ENCODE results near the gene ZNF600. TPM values are rescaled to one million over a fixed set of nuclear protein-coding genes. Genes with fewer than 3 reads are reported as not detected.
A peak's percentile ranks its signal among the peaks of the same experiment; 100 is the strongest.
"Not testable (repeated sequence)": the region's sequence is repeated elsewhere in the genome, so short reads cannot be mapped to it uniquely, and the experiment has no call there.

Gene ZNF600
- total RNA-seq, 3 donors from 2014 or later: 2.4 to 11.1 (median 5.5) TPM

- peaks cover 56% of the 10 kb centered on the region for H3K4me1 Mint-ChIP-seq (ENCODE audit: low read depth)
- not testable (repeated sequence) for ATAC-seq; H3K27me3 Mint-ChIP-seq (ENCODE audit: low read depth); H3K4me3 Mint-ChIP-seq; DNase-seq
- H3K36me3 Mint-ChIP-seq (ENCODE audit: insufficient read depth): peaks cover 44% of the 10 kb centered on the region
- H3K9me3 Mint-ChIP-seq: peaks cover 12% of the 10 kb centered on the region
Measured at GRCh38 chr19:52782864-52783263, 3.7 kb downstream of the ZNF600 start.

DNA sequence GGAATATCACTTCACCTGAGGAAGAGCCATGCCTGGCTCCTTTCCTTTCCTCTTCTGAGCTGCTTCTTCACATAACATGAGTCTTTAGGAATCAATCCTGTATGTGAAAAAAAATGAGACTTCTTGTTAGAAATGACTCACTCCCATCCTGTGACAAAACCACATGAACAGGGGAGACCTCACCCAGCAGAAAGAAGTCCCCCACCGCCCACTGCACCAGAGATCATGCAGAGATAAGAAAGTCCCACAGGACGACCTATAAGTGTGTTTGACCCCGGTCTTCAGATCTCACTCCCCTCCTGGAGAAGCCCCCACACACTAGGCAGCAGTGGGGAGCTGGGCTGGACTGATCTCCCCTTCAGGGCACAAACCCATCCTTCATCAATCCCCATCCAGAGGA is 7.8 kb downstream of the ZNF600 start:
- Mint-ChIP-seq H3K36me3 (ENCODE audit: insufficient read depth) (peaks cover 56% of the 10 kb centered on the region), H3K4me3 (no peak overlapping the region), H3K4me1 (ENCODE audit: low read depth) (peaks cover 27% of the 10 kb centered on the region), H3K27me3 (ENCODE audit: low read depth) (no peaks in the 10 kb centered on the region), H3K9me3 (peaks cover 24% of the 10 kb centered on the region)
- DNase-seq: peak; percentile 30
- peak; percentile 34 to 73 for ATAC-seq

GRCh38 chr19:52756447-52756846 is 30.1 kb downstream of the ZNF600 start:
- not testable (repeated sequence) for H3K27me3 Mint-ChIP-seq (ENCODE audit: low read depth); ATAC-seq; H3K4me3 Mint-ChIP-seq; H3K36me3 Mint-ChIP-seq (ENCODE audit: insufficient read depth); H3K4me1 Mint-ChIP-seq (ENCODE audit: low read depth); DNase-seq
- H3K9me3 Mint-ChIP-seq: peaks cover 14% of the 10 kb centered on the region

DNA sequence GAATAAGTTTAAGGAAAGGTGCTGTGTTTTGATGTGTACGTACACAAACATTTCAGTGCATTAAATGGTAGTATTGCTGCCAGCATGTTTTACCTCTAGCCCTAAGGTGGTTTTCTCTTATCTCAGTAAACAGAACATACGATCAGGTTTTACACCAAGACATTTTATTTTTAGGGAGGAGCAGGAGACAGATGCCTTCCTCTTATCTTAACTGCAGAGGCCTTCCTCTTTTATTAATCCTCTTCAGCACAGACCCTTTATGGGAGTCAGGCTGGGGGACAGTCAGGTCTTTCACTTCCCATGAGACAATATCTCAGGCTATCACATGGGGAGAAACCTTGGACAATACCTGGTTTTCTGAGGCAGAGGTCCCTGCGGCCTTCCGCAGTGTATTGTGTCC is 36.8 kb downstream of the ZNF600 start:
- Mint-ChIP-seq H3K27me3 (ENCODE audit: low read depth) (no peaks in the 10 kb centered on the region), H3K4me1 (ENCODE audit: low read depth) (no peaks in the 10 kb centered on the region), H3K4me3 (no peak overlapping the region), H3K36me3 (ENCODE audit: insufficient read depth) (no peaks in the 10 kb centered on the region), H3K9me3 (no peaks in the 10 kb centered on the region)
- no peak for ATAC-seq
- DNase-seq: no peak

DNA sequence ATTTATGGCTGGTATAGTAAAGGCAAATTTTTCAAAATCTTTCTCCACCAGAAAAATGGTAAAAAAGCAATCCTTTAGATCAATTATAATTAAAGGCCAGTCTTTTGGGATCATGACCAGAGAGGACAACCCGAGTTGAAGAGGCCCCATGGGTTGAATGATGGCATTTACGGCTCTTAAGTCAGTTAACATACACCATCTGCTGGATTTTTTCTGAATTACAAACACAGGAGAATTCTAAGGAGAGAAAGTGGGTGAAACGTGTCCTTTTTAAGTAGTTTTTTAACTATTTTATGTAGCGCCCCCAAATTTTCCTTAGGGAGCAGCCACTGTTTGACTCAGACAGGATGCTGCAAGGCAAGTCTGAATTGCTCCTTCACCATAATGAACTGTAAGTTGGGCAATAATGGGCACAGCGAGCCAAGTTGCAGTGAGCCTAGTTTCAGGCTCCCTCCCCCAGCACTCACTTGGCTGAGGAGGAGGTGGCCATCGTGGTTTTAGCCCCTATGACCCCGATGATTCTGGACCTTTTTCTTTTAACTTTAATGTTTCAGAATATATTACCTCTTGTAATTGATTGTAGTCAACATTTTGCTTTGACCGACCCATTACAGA is 38.1 kb downstream of the ZNF600 start:
- Mint-ChIP-seq H3K36me3 (ENCODE audit: insufficient read depth) (no peaks in the 10 kb centered on the region), H3K27me3 (ENCODE audit: low read depth) (no peaks in the 10 kb centered on the region), H3K4me1 (ENCODE audit: low read depth) (no peaks in the 10 kb centered on the region), H3K4me3 (no peak overlapping the region), H3K9me3 (no peaks in the 10 kb centered on the region)
- DNase-seq (no peak), ATAC-seq (no peak)

- H3K4me1 Mint-ChIP-seq (ENCODE audit: low read depth): peaks cover 15% of the 10 kb centered on the region
- not testable (repeated sequence) for H3K4me3 Mint-ChIP-seq; H3K36me3 Mint-ChIP-seq (ENCODE audit: insufficient read depth); ATAC-seq; H3K27me3 Mint-ChIP-seq (ENCODE audit: low read depth); H3K9me3 Mint-ChIP-seq; DNase-seq
Measured at GRCh38 chr19:52745919-52746318, 40.7 kb downstream of the ZNF600 start.

DNA sequence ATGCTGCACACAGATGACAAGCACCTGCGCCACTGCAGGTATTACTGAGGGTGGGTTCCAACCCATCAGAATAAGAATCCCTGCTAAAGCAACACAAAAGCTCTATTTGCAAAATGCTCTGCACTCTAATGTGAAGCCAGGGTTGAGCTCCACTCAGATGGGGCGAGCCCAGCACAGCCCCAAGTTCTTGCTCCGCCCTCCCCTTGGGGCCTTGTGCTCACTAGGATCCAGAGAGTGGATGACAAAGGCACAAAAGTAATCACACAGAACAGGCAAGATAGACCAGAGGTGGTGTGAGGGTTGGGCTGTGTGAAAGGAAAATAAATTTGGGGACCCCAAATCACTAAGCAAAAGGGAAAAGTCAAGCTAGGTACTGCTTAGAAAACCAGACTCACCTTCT is 43.5 kb downstream of the ZNF600 start:
- H3K4me3 Mint-ChIP-seq: no peak overlapping the region
- peaks cover 15% of the 10 kb centered on the region for H3K4me1 Mint-ChIP-seq (ENCODE audit: low read depth)
- H3K9me3 Mint-ChIP-seq: no peaks in the 10 kb centered on the region
- DNase-seq: no peak
- H3K36me3 Mint-ChIP-seq (ENCODE audit: insufficient read depth): no peaks in the 10 kb centered on the region
- H3K27me3 Mint-ChIP-seq (ENCODE audit: low read depth): no peaks in the 10 kb centered on the region
- ATAC-seq: no peak

- H3K36me3 Mint-ChIP-seq (ENCODE audit: insufficient read depth): no peaks in the 10 kb centered on the region
- H3K4me3 Mint-ChIP-seq: no peak overlapping the region
- peak in 1 of 2 donors; percentile 60 for ATAC-seq
- H3K4me1 Mint-ChIP-seq (ENCODE audit: low read depth): peaks cover 15% of the 10 kb centered on the region
- no peaks in the 10 kb centered on the region for H3K27me3 Mint-ChIP-seq (ENCODE audit: low read depth)
- no peak for DNase-seq
- H3K9me3 Mint-ChIP-seq: no peaks in the 10 kb centered on the region
Measured at GRCh38 chr19:52742516-52742915, 44.1 kb downstream of the ZNF600 start.

- H3K4me3 Mint-ChIP-seq: no peak overlapping the region
- no peak for ATAC-seq
- no peak for DNase-seq
- peaks cover 15% of the 10 kb centered on the region for H3K4me1 Mint-ChIP-seq (ENCODE audit: low read depth)
- H3K36me3 Mint-ChIP-seq (ENCODE audit: insufficient read depth): no peaks in the 10 kb centered on the region
- H3K9me3 Mint-ChIP-seq: no peaks in the 10 kb centered on the region
- no peaks in the 10 kb centered on the region for H3K27me3 Mint-ChIP-seq (ENCODE audit: low read depth)
Measured at GRCh38 chr19:52741951-52742485, 44.6 kb downstream of the ZNF600 start.

- H3K9me3 Mint-ChIP-seq; ATAC-seq; H3K36me3 Mint-ChIP-seq (ENCODE audit: insufficient read depth); H3K27me3 Mint-ChIP-seq (ENCODE audit: low read depth); H3K4me3 Mint-ChIP-seq; DNase-seq: not testable (repeated sequence)
- H3K4me1 Mint-ChIP-seq (ENCODE audit: low read depth): peaks cover 15% of the 10 kb centered on the region
Measured at GRCh38 chr19:52741371-52741770, 45.2 kb downstream of the ZNF600 start.

- no peak for DNase-seq
- Mint-ChIP-seq H3K4me1 (ENCODE audit: low read depth) (peaks cover 22% of the 10 kb centered on the region), H3K27me3 (ENCODE audit: low read depth) (no peaks in the 10 kb centered on the region), H3K4me3 (no peak overlapping the region), H3K36me3 (ENCODE audit: insufficient read depth) (no peaks in the 10 kb centered on the region), H3K9me3 (no peaks in the 10 kb centered on the region)
- no peak for ATAC-seq
Measured at GRCh38 chr19:52739576-52739975, 47.0 kb downstream of the ZNF600 start.

DNA sequence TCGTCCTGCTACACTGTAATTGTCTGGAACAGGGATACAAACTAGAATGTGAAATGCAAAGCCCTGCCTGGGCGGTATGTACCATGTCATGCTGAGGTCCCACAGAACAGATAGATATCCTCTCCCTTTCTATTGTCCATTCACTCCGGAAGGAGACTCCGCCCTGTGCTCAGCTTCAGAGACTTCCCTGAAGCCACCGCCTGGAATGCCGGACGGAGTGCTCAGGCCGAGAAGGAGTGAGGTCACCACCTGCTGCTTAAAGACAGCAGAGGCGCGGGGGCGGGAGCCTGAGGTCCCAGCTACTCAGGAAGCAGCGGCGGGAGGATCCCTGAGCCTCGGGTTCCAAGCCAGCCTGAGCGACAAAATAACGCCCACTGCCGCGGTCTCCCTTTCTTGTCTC is 50.9 kb downstream of the ZNF600 start:
- Mint-ChIP-seq H3K36me3 (ENCODE audit: insufficient read depth) (no peaks in the 10 kb centered on the region), H3K27me3 (ENCODE audit: low read depth) (no peaks in the 10 kb centered on the region), H3K9me3 (no peaks in the 10 kb centered on the region), H3K4me3 (peak overlapping the region; percentile 92), H3K4me1 (ENCODE audit: low read depth) (peaks cover 21% of the 10 kb centered on the region)
- ATAC-seq: no peak
- DNase-seq: no peak

- ATAC-seq: peak; percentile 98
Measured at GRCh38 chr19:52734893-52735661, 51.5 kb downstream of the ZNF600 start, which contains the start of gene ZNF611. ZNF611 (minus strand) TSS chr19:52735044; CDS start chr19:52715894, 19,150 bp downstream.

GRCh38 chr19:52734331-52734892 is 52.2 kb downstream of the ZNF600 start:
- Mint-ChIP-seq H3K9me3 (no peaks in the 10 kb centered on the region), H3K4me3 (peak overlapping the region; percentile 92), H3K4me1 (ENCODE audit: low read depth) (peaks cover 26% of the 10 kb centered on the region), H3K27me3 (ENCODE audit: low read depth) (no peaks in the 10 kb centered on the region), H3K36me3 (ENCODE audit: insufficient read depth) (peaks cover 5% of the 10 kb centered on the region)
- ATAC-seq: peak; percentile 37 to 44
- no peak for DNase-seq

More at GRCh38 chr19:52734893-52735661, 51.5 kb downstream of the ZNF600 start, which contains the start of gene ZNF611:
- Mint-ChIP-seq H3K27me3 (ENCODE audit: low read depth) (no peaks in the 10 kb centered on the region), H3K4me3 (peak within 1 kb of the TSS; percentile 92), H3K36me3 (ENCODE audit: insufficient read depth) (no peaks in the 10 kb centered on the region), H3K9me3 (no peaks in the 10 kb centered on the region), H3K4me1 (ENCODE audit: low read depth) (peaks cover 21% of the 10 kb centered on the region)
- peak; percentile 100 for DNase-seq

Data from activated T-cell treated with anti-CD3 and anti-CD28 coated beads, Interleukin-2, amount 50 U/mL, for 4 hours (primary cell).